HEK293 (cell line): Measurements from ENCODE around the gene TESK2.

Experiments
- CTCF ChIA-PET: fragments of 350-600 bp; formaldehyde crosslinking; extraction: SDS; loops from one replicate; lab custom pipeline; 2021; ENCODE audit warnings: antibody characterized with exemption; lab: Yijun Ruan, JAX
- POLR2A ChIA-PET: fragments of 300-600 bp; formaldehyde crosslinking; extraction: SDS; loops from one replicate; lab custom pipeline; 2020; ENCODE audit warnings: antibody characterized with exemption, inconsistent platforms; lab: Yijun Ruan, JAX
- H3K27ac ChIP-seq: fragments of 200-500 bp; sonication (Bioruptor generic); 2 replicates; pipeline ENCODE4 v1.5.1; 2014; ENCODE audit warnings: low read depth, low read length, control low read depth, inconsistent platforms; ENCODE audit errors: extremely low read depth
- H3K36me3 ChIP-seq, 2 experiments: fragments of 200-500 bp in 1 of 2; sonication (Bioruptor generic) in 1 of 2; 1 replicate in 1 of 2; 2 replicates in 1 of 2; pipeline ENCODE4 v1.5.1; 2014 to 2017; ENCODE audit warnings: inconsistent platforms in 2 of 2, low read length in 2 of 2; ENCODE audit not compliant: control insufficient read depth in 2 of 2, insufficient read depth in 1 of 2
- H3K4me1 ChIP-seq: fragments of 200-500 bp; sonication (Bioruptor generic); 2 replicates; pipeline ENCODE4 v1.5.1; 2014; ENCODE audit warnings: mild to moderate bottlenecking, low read length, inconsistent platforms; ENCODE audit not compliant: control insufficient read depth, insufficient read depth
- H3K4me3 ChIP-seq: 2 replicates; pipeline ENCODE4 v1.5.1; 2011; ENCODE audit warnings: low read depth, mild to moderate bottlenecking, control low read depth, low read length, moderate library complexity
- H3K9me3 ChIP-seq: fragments of 200-500 bp; sonication (Bioruptor generic); 2 replicates; pipeline ENCODE4 v1.5.1; 2014; ENCODE audit warnings: low read depth, low read length, inconsistent platforms; ENCODE audit not compliant: control insufficient read depth, insufficient read depth
- BCL11A ChIP-seq: fragments of 450-650 bp; formaldehyde crosslinking; IDR thresholded peaks from 2 replicates; pipeline ENCODE4 v1.5.1; 2016; ENCODE audit warnings: low read depth, missing biosample characterization, missing genetic modification characterization
- GLI4 ChIP-seq: fragments of 450-650 bp; formaldehyde crosslinking; IDR thresholded peaks from 2 replicates; pipeline ENCODE4 v1.5.1; 2016; ENCODE audit warnings: missing biosample characterization, missing genetic modification characterization
- HOXD13 ChIP-seq: sonication (generic); formaldehyde crosslinking; IDR thresholded peaks from 2 replicates; pipeline ENCODE4 v1.8.0; 2022; ENCODE audit warnings: missing genetic modification reagents, borderline replicate concordance
- KLF16 ChIP-seq: fragments of 450-650 bp; formaldehyde crosslinking; IDR thresholded peaks from 2 replicates; pipeline ENCODE4 v1.5.1; 2017; ENCODE audit warnings: missing biosample characterization, missing genetic modification characterization
- KLF8 ChIP-seq: fragments of 450-650 bp; formaldehyde crosslinking; IDR thresholded peaks from 2 replicates; pipeline ENCODE4 v1.5.1; 2016; ENCODE audit warnings: missing biosample characterization, missing genetic modification characterization
- SALL2 ChIP-seq: fragments of 450-650 bp; formaldehyde crosslinking; IDR thresholded peaks from 2 replicates; pipeline ENCODE4 v1.5.0; 2017; ENCODE audit warnings: missing biosample characterization, mild to moderate bottlenecking, missing genetic modification characterization, borderline replicate concordance
- ZNF114 ChIP-seq: fragments of 450-650 bp; formaldehyde crosslinking; IDR thresholded peaks from 2 replicates; pipeline ENCODE4 v1.5.0; 2017; ENCODE audit warnings: missing biosample characterization, missing genetic modification characterization
- ZNF121 ChIP-seq: fragments of 450-650 bp; formaldehyde crosslinking; IDR thresholded peaks from 2 replicates; pipeline ENCODE4 v1.5.1; 2016; ENCODE audit warnings: missing biosample characterization, missing genetic modification characterization
- ZNF211 ChIP-seq: fragments of 450-650 bp; formaldehyde crosslinking; IDR thresholded peaks from 2 replicates; pipeline ENCODE4 v1.5.1; 2016; ENCODE audit warnings: low read depth, missing biosample characterization, missing genetic modification characterization
- ZNF48 ChIP-seq: fragments of 450-650 bp; formaldehyde crosslinking; IDR thresholded peaks from 2 replicates; pipeline ENCODE4 v1.5.1; 2016; ENCODE audit warnings: missing biosample characterization, missing genetic modification characterization
- ZNF555 ChIP-seq: fragments of 450-650 bp; formaldehyde crosslinking; conservative IDR thresholded peaks from 2 replicates; pipeline ENCODE4 v1.5.1; 2017; ENCODE audit warnings: missing biosample characterization, mild to moderate bottlenecking, missing genetic modification characterization, inconsistent platforms
- ZNF596 ChIP-seq: fragments of 450-650 bp; IDR thresholded peaks from 2 replicates; pipeline ENCODE4 v1.5.0; 2018; ENCODE audit warnings: missing biosample characterization, mild to moderate bottlenecking, missing genetic modification characterization, moderate library complexity
- ZNF670 ChIP-seq: fragments of 450-650 bp; formaldehyde crosslinking; IDR thresholded peaks from 2 replicates; pipeline ENCODE4 v1.5.1; 2016; ENCODE audit warnings: missing biosample characterization, missing genetic modification characterization, low read depth
- ZNF677 ChIP-seq: fragments of 450-650 bp; IDR thresholded peaks from 2 replicates; pipeline ENCODE4 v1.5.0; 2018; ENCODE audit warnings: missing biosample characterization, mild to moderate bottlenecking, missing genetic modification characterization, moderate library complexity
- TF ChIP-seq, protein P1 (sequence below): fragments of 450-650 bp; formaldehyde crosslinking; IDR thresholded peaks from 2 replicates; pipeline ENCODE4 v1.5.1; 2017; ENCODE audit warnings: missing biosample characterization, mild to moderate bottlenecking, missing genetic modification characterization, moderate library complexity
- TF ChIP-seq, protein P2 (sequence below): fragments of 450-650 bp; formaldehyde crosslinking; IDR thresholded peaks from 2 replicates; pipeline ENCODE4 v1.5.1; 2016; ENCODE audit warnings: missing biosample characterization, missing genetic modification characterization
- TF ChIP-seq, protein P3 (sequence below): fragments of 450-650 bp; formaldehyde crosslinking; IDR thresholded peaks from 2 replicates; pipeline ENCODE4 v1.5.1; 2017; ENCODE audit warnings: missing biosample characterization, missing genetic modification characterization
- TF ChIP-seq, protein P4 (sequence below): fragments of 450-650 bp; IDR thresholded peaks from 2 replicates; pipeline ENCODE4 v1.5.1; 2018; ENCODE audit warnings: missing biosample characterization, missing genetic modification characterization
- TF ChIP-seq, protein P5 (sequence below): fragments of 450-650 bp; formaldehyde crosslinking; IDR thresholded peaks from 2 replicates; pipeline ENCODE4 v1.5.1; 2016; ENCODE audit warnings: missing biosample characterization, missing genetic modification characterization, low read depth
- TF ChIP-seq, protein P6 (sequence below): fragments of 450-650 bp; formaldehyde crosslinking; IDR thresholded peaks from 2 replicates; pipeline ENCODE4 v1.5.1; 2016; ENCODE audit warnings: missing biosample characterization, missing genetic modification characterization

Gene TESK2

DNA sequence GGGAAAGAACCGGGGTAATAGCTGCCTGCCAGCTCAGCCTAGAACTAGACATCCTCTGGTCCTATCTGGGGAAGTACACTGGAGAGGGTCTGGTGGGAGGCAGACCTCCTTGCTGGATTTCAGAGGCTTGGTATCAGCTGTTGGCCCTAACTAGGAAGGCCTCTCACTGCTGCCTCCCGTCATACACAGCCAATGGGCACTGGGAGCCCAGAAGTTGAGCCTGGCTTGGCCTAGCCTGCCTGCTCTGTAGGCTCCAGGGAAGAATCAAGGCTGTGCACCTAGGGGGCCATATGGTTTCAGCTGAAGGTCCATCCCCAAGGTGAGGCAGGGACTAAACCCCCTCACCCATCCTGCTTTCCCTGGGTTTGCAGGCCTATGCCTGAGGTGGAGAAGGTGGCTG is 146.5 kb downstream of the TESK2 start:
- Histone ChIP-seq H3K9me3 (no peaks in the 10 kb centered on the region), H3K27ac (no peak overlapping the region), H3K36me3 (peaks cover 0 to 63% of the 10 kb centered on the region in 2 experiments; a peak in 2 of 3 replicates), H3K4me1 (no peaks in the 10 kb centered on the region), H3K4me3 (no peak overlapping the region)
- no peak for TF ChIP-seq BCL11A (tag by site-specific recombination)
- TF ChIP-seq, protein P1, sequence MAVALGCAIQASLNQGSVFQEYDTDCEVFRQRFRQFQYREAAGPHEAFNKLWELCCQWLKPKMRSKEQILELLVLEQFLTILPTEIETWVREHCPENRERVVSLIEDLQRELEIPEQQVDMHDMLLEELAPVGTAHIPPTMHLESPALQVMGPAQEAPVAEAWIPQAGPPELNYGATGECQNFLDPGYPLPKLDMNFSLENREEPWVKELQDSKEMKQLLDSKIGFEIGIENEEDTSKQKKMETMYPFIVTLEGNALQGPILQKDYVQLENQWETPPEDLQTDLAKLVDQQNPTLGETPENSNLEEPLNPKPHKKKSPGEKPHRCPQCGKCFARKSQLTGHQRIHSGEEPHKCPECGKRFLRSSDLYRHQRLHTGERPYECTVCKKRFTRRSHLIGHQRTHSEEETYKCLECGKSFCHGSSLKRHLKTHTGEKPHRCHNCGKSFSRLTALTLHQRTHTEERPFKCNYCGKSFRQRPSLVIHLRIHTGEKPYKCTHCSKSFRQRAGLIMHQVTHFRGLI (tag by site-specific recombination), result no peak
- no peak for TF ChIP-seq ZNF555 (tag by site-specific recombination)
- no peak for TF ChIP-seq ZNF596 (tag by site-specific recombination)
- TF ChIP-seq ZNF670, result no peak
- TF ChIP-seq, protein P2, sequence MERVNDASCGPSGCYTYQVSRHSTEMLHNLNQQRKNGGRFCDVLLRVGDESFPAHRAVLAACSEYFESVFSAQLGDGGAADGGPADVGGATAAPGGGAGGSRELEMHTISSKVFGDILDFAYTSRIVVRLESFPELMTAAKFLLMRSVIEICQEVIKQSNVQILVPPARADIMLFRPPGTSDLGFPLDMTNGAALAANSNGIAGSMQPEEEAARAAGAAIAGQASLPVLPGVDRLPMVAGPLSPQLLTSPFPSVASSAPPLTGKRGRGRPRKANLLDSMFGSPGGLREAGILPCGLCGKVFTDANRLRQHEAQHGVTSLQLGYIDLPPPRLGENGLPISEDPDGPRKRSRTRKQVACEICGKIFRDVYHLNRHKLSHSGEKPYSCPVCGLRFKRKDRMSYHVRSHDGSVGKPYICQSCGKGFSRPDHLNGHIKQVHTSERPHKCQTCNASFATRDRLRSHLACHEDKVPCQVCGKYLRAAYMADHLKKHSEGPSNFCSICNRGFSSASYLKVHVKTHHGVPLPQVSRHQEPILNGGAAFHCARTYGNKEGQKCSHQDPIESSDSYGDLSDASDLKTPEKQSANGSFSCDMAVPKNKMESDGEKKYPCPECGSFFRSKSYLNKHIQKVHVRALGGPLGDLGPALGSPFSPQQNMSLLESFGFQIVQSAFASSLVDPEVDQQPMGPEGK (tag by site-specific recombination), result no peak
- no peak for TF ChIP-seq GLI4 (tag by site-specific recombination)
- TF ChIP-seq ZNF114 (tag by site-specific recombination), result no peak
- TF ChIP-seq, protein P3, sequence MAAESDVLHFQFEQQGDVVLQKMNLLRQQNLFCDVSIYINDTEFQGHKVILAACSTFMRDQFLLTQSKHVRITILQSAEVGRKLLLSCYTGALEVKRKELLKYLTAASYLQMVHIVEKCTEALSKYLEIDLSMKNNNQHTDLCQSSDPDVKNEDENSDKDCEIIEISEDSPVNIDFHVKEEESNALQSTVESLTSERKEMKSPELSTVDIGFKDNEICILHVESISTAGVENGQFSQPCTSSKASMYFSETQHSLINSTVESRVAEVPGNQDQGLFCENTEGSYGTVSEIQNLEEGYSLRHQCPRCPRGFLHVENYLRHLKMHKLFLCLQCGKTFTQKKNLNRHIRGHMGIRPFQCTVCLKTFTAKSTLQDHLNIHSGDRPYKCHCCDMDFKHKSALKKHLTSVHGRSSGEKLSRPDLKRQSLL (tag by site-specific recombination), result no peak
- no peak for TF ChIP-seq ZNF677 (tag by site-specific recombination)
- TF ChIP-seq KLF8 (tag by site-specific recombination), result no peak
- no peak for TF ChIP-seq HOXD13 (CRISPR knock-in tag)
- no peak for TF ChIP-seq ZNF48 (tag by site-specific recombination)
- TF ChIP-seq KLF16 (tag by site-specific recombination), result no peak
- TF ChIP-seq ZNF211 (tag by site-specific recombination), result no peak
- TF ChIP-seq, protein P4, sequence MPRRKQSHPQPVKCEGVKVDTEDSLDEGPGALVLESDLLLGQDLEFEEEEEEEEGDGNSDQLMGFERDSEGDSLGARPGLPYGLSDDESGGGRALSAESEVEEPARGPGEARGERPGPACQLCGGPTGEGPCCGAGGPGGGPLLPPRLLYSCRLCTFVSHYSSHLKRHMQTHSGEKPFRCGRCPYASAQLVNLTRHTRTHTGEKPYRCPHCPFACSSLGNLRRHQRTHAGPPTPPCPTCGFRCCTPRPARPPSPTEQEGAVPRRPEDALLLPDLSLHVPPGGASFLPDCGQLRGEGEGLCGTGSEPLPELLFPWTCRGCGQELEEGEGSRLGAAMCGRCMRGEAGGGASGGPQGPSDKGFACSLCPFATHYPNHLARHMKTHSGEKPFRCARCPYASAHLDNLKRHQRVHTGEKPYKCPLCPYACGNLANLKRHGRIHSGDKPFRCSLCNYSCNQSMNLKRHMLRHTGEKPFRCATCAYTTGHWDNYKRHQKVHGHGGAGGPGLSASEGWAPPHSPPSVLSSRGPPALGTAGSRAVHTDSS (tag by site-specific recombination), result no peak
- no peak for TF ChIP-seq ZNF121 (tag by site-specific recombination)
- TF ChIP-seq, protein P5, sequence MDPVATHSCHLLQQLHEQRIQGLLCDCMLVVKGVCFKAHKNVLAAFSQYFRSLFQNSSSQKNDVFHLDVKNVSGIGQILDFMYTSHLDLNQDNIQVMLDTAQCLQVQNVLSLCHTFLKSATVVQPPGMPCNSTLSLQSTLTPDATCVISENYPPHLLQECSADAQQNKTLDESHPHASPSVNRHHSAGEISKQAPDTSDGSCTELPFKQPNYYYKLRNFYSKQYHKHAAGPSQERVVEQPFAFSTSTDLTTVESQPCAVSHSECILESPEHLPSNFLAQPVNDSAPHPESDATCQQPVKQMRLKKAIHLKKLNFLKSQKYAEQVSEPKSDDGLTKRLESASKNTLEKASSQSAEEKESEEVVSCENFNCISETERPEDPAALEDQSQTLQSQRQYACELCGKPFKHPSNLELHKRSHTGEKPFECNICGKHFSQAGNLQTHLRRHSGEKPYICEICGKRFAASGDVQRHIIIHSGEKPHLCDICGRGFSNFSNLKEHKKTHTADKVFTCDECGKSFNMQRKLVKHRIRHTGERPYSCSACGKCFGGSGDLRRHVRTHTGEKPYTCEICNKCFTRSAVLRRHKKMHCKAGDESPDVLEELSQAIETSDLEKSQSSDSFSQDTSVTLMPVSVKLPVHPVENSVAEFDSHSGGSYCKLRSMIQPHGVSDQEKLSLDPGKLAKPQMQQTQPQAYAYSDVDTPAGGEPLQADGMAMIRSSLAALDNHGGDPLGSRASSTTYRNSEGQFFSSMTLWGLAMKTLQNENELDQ, result no peak
- TF ChIP-seq, protein P6, sequence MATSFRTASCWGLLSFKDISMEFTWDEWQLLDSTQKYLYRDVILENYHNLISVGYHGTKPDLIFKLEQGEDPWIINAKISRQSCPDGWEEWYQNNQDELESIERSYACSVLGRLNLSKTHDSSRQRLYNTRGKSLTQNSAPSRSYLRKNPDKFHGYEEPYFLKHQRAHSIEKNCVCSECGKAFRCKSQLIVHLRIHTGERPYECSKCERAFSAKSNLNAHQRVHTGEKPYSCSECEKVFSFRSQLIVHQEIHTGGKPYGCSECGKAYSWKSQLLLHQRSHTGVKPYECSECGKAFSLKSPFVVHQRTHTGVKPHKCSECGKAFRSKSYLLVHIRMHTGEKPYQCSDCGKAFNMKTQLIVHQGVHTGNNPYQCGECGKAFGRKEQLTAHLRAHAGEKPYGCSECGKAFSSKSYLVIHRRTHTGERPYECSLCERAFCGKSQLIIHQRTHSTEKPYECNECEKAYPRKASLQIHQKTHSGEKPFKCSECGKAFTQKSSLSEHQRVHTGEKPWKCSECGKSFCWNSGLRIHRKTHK, result no peak
- no peak for TF ChIP-seq SALL2 (tag by site-specific recombination)
- ChIA-PET POLR2A (interaction anchor here (1.2 to 1.5 kb wide), 2 partner anchors 41 to 147 kb away, joined by 8 to 9 read pairs; partner anchors contain the start of gene TESK2), CTCF (interaction anchor here (0.6 to 1.5 kb wide), 3 partner anchors 21 to 537 kb away, joined by 3 to 6 read pairs (median 4); partner anchors contain the start of gene DYNLT4)
